ENCODE data around the gene FCHSD2.

DNA sequence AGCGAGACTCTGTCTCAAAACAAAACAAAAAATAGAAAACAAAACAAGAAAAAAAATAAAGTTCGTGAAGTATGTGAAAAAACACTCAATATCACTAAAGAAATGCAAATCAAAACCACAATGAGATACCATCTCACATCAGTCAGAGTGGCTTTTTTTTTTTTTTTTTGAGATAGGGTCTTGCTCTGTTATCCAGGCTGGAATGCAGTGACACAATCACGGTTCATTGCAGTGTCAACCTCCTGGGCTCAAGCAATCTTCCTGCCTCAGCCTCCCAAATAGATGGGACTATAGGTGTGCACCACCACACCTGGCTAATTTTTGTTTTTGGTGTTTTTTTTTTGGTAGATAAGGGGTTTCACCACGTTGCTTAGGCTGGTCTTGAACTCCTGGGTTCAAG lies 290.4 kb downstream of the FCHSD2 start:
- TF ChIP-seq, protein P1, sequence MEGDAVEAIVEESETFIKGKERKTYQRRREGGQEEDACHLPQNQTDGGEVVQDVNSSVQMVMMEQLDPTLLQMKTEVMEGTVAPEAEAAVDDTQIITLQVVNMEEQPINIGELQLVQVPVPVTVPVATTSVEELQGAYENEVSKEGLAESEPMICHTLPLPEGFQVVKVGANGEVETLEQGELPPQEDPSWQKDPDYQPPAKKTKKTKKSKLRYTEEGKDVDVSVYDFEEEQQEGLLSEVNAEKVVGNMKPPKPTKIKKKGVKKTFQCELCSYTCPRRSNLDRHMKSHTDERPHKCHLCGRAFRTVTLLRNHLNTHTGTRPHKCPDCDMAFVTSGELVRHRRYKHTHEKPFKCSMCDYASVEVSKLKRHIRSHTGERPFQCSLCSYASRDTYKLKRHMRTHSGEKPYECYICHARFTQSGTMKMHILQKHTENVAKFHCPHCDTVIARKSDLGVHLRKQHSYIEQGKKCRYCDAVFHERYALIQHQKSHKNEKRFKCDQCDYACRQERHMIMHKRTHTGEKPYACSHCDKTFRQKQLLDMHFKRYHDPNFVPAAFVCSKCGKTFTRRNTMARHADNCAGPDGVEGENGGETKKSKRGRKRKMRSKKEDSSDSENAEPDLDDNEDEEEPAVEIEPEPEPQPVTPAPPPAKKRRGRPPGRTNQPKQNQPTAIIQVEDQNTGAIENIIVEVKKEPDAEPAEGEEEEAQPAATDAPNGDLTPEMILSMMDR (IDR thresholded peaks at IDR 0.05), result no peak
- TF ChIP-seq POLR2A (IDR thresholded peaks at IDR 0.05), result no peak
